Type B pancreatic cell (in vitro differentiated cells): ENCODE results near the gene RNF4. TPM values are rescaled to one million over a fixed set of nuclear protein-coding genes. Genes with fewer than 3 reads are reported as not detected.

Experiments
- DNase-seq: peaks from one replicate; pipeline ENCODE4 v3.0.0; 2021; ENCODE audit warnings: mixed read lengths; ENCODE audit not compliant: unreplicated experiment; ENCODE audit errors: extremely low spot score
- H3K27ac Mint-ChIP-seq: 2 replicates; pipeline ENCODE4 v1.8.0; 2021; ENCODE audit warnings: mild to moderate bottlenecking, mixed read lengths
- H3K27me3 Mint-ChIP-seq: 2 replicates; pipeline ENCODE4 v1.8.0; 2021; ENCODE audit warnings: mixed read lengths
- H3K36me3 Mint-ChIP-seq: 2 replicates; pipeline ENCODE4 v1.8.0; 2021; ENCODE audit warnings: mixed read lengths
- H3K4me1 Mint-ChIP-seq: one replicate; pipeline ENCODE4 v1.8.0; 2021; ENCODE audit warnings: mixed read lengths; ENCODE audit not compliant: unreplicated experiment
- H3K4me3 Mint-ChIP-seq: 2 replicates; pipeline ENCODE4 v1.8.0; 2021; ENCODE audit warnings: mild to moderate bottlenecking, mixed read lengths
- H3K9me3 Mint-ChIP-seq: 2 replicates; pipeline ENCODE4 v1.8.0; 2021; ENCODE audit warnings: mixed read lengths
- CTCF ChIP-seq: fragments of 200-600 bp; sonication (generic); conservative IDR thresholded peaks from 2 replicates; pipeline ENCODE4 v1.5.0; 2021; ENCODE audit warnings: antibody characterized with exemption, mild to moderate bottlenecking
- total RNA-seq: library from RNA; stranded (reverse); gene quantifications from 2 replicates; pipeline ENCODE4 v1.2.1, GENCODE V29; 2021; ENCODE audit warnings: low replicate concordance

The RNF4 gene
- total RNA-seq, 1 donor from 2014 or later, result 61.4 TPM

- TF ChIP-seq CTCF, result no peak
- Mint-ChIP-seq H3K4me1 (peaks cover 23% of the 10 kb centered on the region), H3K4me3 (peak overlapping the region; percentile 96), H3K9me3 (peaks cover 6% of the 10 kb centered on the region), H3K36me3 (peaks cover 33% of the 10 kb centered on the region), H3K27me3 (no peaks in the 10 kb centered on the region), H3K27ac (peak overlapping the region; percentile 66)
- no peak for DNase-seq
These were observed 1.9 kb downstream of the RNF4 start for GRCh38 chr4:2470791-2471190.

- Mint-ChIP-seq H3K36me3 (peaks cover 38% of the 10 kb centered on the region), H3K4me3 (no peak overlapping the region), H3K27me3 (no peaks in the 10 kb centered on the region), H3K4me1 (peaks cover 22% of the 10 kb centered on the region), H3K9me3 (peaks cover 6% of the 10 kb centered on the region), H3K27ac (peak overlapping the region; percentile 43)
- no peak for DNase-seq
- no peak for TF ChIP-seq CTCF
These were observed 3.3 kb downstream of the RNF4 start for GRCh38 chr4:2472187-2472586.

- Mint-ChIP-seq H3K27ac (no peak overlapping the region), H3K4me1 (peaks cover 53% of the 10 kb centered on the region), H3K4me3 (no peak overlapping the region)
These were observed 9.3 kb downstream of the RNF4 start for GRCh38 chr4:2478229-2478628.

GRCh38 chr4:2480649-2481048 lies 11.7 kb downstream of the RNF4 start:
- H3K4me1 Mint-ChIP-seq, result peaks cover 67% of the 10 kb centered on the region
- H3K9me3 Mint-ChIP-seq, result no peaks in the 10 kb centered on the region
- no peaks in the 10 kb centered on the region for H3K27me3 Mint-ChIP-seq
- H3K4me3 Mint-ChIP-seq, result no peak overlapping the region
- peaks cover 14% of the 10 kb centered on the region for H3K36me3 Mint-ChIP-seq
- TF ChIP-seq CTCF, result no peak
- peak overlapping the region; percentile 22 for H3K27ac Mint-ChIP-seq
- no peak for DNase-seq

More at GRCh38 chr4:2478229-2478628, 9.3 kb downstream of the RNF4 start:
- no peak for TF ChIP-seq CTCF
- Mint-ChIP-seq H3K27me3 (no peaks in the 10 kb centered on the region), H3K9me3 (no peaks in the 10 kb centered on the region), H3K36me3 (peaks cover 18% of the 10 kb centered on the region)
- DNase-seq, result no peak

GRCh38 chr4:2482192-2482591 lies 13.3 kb downstream of the RNF4 start:
- DNase-seq, result no peak
- H3K9me3 Mint-ChIP-seq, result no peaks in the 10 kb centered on the region
- no peak overlapping the region for H3K4me3 Mint-ChIP-seq
- H3K36me3 Mint-ChIP-seq, result peaks cover 7% of the 10 kb centered on the region
- no peak for TF ChIP-seq CTCF
- H3K27me3 Mint-ChIP-seq, result no peaks in the 10 kb centered on the region
- H3K27ac Mint-ChIP-seq, result no peak overlapping the region
- peaks cover 72% of the 10 kb centered on the region for H3K4me1 Mint-ChIP-seq

- DNase-seq, result no peak
- Mint-ChIP-seq H3K4me3 (no peak overlapping the region), H3K9me3 (no peaks in the 10 kb centered on the region), H3K27ac (no peak overlapping the region), H3K27me3 (no peaks in the 10 kb centered on the region), H3K4me1 (peaks cover 68% of the 10 kb centered on the region), H3K36me3 (peaks cover 4% of the 10 kb centered on the region)
- TF ChIP-seq CTCF, result no peak
These were observed 13.8 kb downstream of the RNF4 start for GRCh38 chr4:2482693-2483092.
